DND-41 (cell line): ENCODE results near the gene LRRC3.

Source experiments
- ATAC-seq: fragments of 200-7000 bp; cut with Tn5 transposase; 3 replicates; pipeline ENCODE4 v1.9.1; 2021; ENCODE audit warnings: low read depth; ENCODE audit not compliant: insufficient read depth
- DNase-seq: peaks from one replicate; pipeline ENCODE4 v3.0.0-alpha.2; 2020
- H2AFZ ChIP-seq: 2 replicates; pipeline ENCODE4 v1.6.0; 2012; ENCODE audit warnings: low read depth, low read length
- H3K27ac ChIP-seq: 2 replicates; pipeline ENCODE4 v1.5.1; 2012; ENCODE audit warnings: low read length, inconsistent platforms
- H3K27me3 ChIP-seq: fragments of 200-600 bp; sonication (generic); 2 replicates; pipeline ENCODE4 v1.6.0; 2012; ENCODE audit warnings: low read length, mild to moderate bottlenecking, inconsistent platforms; ENCODE audit not compliant: insufficient read depth, poor library complexity
- H3K36me3 ChIP-seq: 2 replicates; pipeline ENCODE4 v1.5.1; 2012; ENCODE audit warnings: low read length, inconsistent platforms; ENCODE audit not compliant: insufficient read depth
- H3K4me1 ChIP-seq: 2 replicates; pipeline ENCODE4 v1.5.1; 2012; ENCODE audit warnings: mild to moderate bottlenecking, low read length; ENCODE audit not compliant: insufficient read depth
- H3K4me2 ChIP-seq: 2 replicates; pipeline ENCODE4 v1.6.0; 2012; ENCODE audit warnings: mild to moderate bottlenecking, moderate library complexity, low read length, inconsistent platforms; ENCODE audit not compliant: insufficient read depth
- H3K4me3 ChIP-seq, 2 experiments: fragments of 200-600 bp in 1 of 2; shearing (Covaris generic) in 1 of 2; 2 replicates each; pipeline ENCODE4 v1.5.1; 2012 to 2016; ENCODE audit warnings: inconsistent platforms in 2 of 2, low read length in 2 of 2, mild to moderate bottlenecking in 2 of 2, low read depth in 1 of 2, moderate library complexity in 1 of 2
- H3K79me2 ChIP-seq: 2 replicates; pipeline ENCODE4 v1.6.0; 2012; ENCODE audit warnings: low read length, inconsistent platforms; ENCODE audit not compliant: insufficient read depth
- H3K9ac ChIP-seq: 2 replicates; pipeline ENCODE4 v1.6.0; 2012; ENCODE audit warnings: low read depth, mild to moderate bottlenecking, inconsistent platforms, low read length, moderate library complexity
- H3K9me3 ChIP-seq: 2 replicates; pipeline ENCODE4 v1.5.1; 2012; ENCODE audit warnings: low read length, moderate library complexity, mild to moderate bottlenecking, inconsistent platforms; ENCODE audit not compliant: insufficient read depth, severe bottlenecking
- H4K20me1 ChIP-seq: 2 replicates; pipeline ENCODE4 v1.6.0; 2012; ENCODE audit warnings: low read length; ENCODE audit not compliant: insufficient read depth
- CTCF ChIP-seq: IDR thresholded peaks from 2 replicates; pipeline ENCODE4 v1.5.1; 2012; ENCODE audit warnings: borderline replicate concordance, low read length, moderate library complexity, mild to moderate bottlenecking; ENCODE audit not compliant: poor library complexity, severe bottlenecking; ENCODE audit errors: extremely low read depth
- EZH2 ChIP-seq: IDR thresholded peaks from 3 replicates; pipeline ENCODE4 v1.6.1; 2012; ENCODE audit warnings: borderline replicate concordance, low read depth, mild to moderate bottlenecking, moderate library complexity, low read length, inconsistent platforms; ENCODE audit not compliant: severe bottlenecking

Gene LRRC3

GRCh38 chr21:44483288-44484237, 28.3 kb downstream of the LRRC3 start:
- Histone ChIP-seq H3K9me3 (no peaks in the 10 kb centered on the region), H3K79me2 (no peaks in the 10 kb centered on the region), H3K27me3 (no peaks in the 10 kb centered on the region), H3K4me1 (no peaks in the 10 kb centered on the region), H2AFZ (no peak overlapping the region), H3K9ac (no peak overlapping the region), H3K4me3 (no peak overlapping the region), H4K20me1 (no peaks in the 10 kb centered on the region), H3K4me2 (no peak overlapping the region), H3K27ac (no peak overlapping the region), H3K36me3 (no peaks in the 10 kb centered on the region)
- no peak for ATAC-seq
- no peak for TF ChIP-seq CTCF
- TF ChIP-seq EZH2: no peak
- DNase-seq: no peak

GRCh38 chr21:44484498-44485253, 29.4 kb downstream of the LRRC3 start:
- no peaks in the 10 kb centered on the region for H3K9me3 ChIP-seq
- H3K27me3 ChIP-seq: no peaks in the 10 kb centered on the region
- no peak for ATAC-seq
- H3K9ac ChIP-seq: no peak overlapping the region
- H3K79me2 ChIP-seq: no peaks in the 10 kb centered on the region
- no peaks in the 10 kb centered on the region for H4K20me1 ChIP-seq
- TF ChIP-seq EZH2 (no peak), CTCF (no peak)
- DNase-seq: no peak
- H2AFZ ChIP-seq: no peak overlapping the region
- H3K4me3 ChIP-seq: no peak overlapping the region
- H3K36me3 ChIP-seq: no peaks in the 10 kb centered on the region
- H3K27ac ChIP-seq: no peak overlapping the region
- no peaks in the 10 kb centered on the region for H3K4me1 ChIP-seq
- H3K4me2 ChIP-seq: no peak overlapping the region

GRCh38 chr21:44485254-44485793, 30.0 kb downstream of the LRRC3 start:
- DNase-seq (no peak), ATAC-seq (no peak)
- Histone ChIP-seq H3K27me3 (no peaks in the 10 kb centered on the region), H3K4me1 (no peaks in the 10 kb centered on the region), H3K4me2 (no peak overlapping the region), H4K20me1 (no peaks in the 10 kb centered on the region), H2AFZ (no peak overlapping the region), H3K4me3 (no peak overlapping the region), H3K79me2 (no peaks in the 10 kb centered on the region), H3K9me3 (no peaks in the 10 kb centered on the region), H3K27ac (no peak overlapping the region), H3K9ac (no peak overlapping the region), H3K36me3 (no peaks in the 10 kb centered on the region)
- TF ChIP-seq EZH2 (no peak), CTCF (no peak)
